BLaER1 treated with 17β-estradiol and CSF1 and Interleukin-3, amounts not matched to agents 10 nM and 100 nM (cell line): ENCODE results near the gene RFX8.
A peak's percentile ranks its signal among the peaks of the same experiment; 100 is the strongest.

Experiments used
- H3K27ac ChIP-seq, 11 experiments: shearing (Covaris generic); formaldehyde crosslinking; 2 replicates each; pipeline ENCODE4 v1.8.1; 2022
- H3K27me3 ChIP-seq, 11 experiments: shearing (Covaris generic); formaldehyde crosslinking; 2 replicates each; pipeline ENCODE4 v1.8.1; 2022
- H3K36me3 ChIP-seq, 11 experiments: shearing (Covaris generic); formaldehyde crosslinking; 2 replicates each; pipeline ENCODE4 v1.8.1; 2022
- H3K4me1 ChIP-seq, 10 experiments: shearing (Covaris generic); formaldehyde crosslinking; 2 replicates each; pipeline ENCODE4 v1.8.1; 2022
- H3K4me2 ChIP-seq, 11 experiments: shearing (Covaris generic); formaldehyde crosslinking; 2 replicates each; pipeline ENCODE4 v1.8.1; 2022
- H3K4me3 ChIP-seq, 10 experiments: shearing (Covaris generic); formaldehyde crosslinking; 2 replicates each; pipeline ENCODE4 v1.8.1; 2022
- H3K9ac ChIP-seq, 11 experiments: shearing (Covaris generic); formaldehyde crosslinking; 2 replicates each; pipeline ENCODE4 v1.8.1; 2022
- H3K9me3 ChIP-seq, 11 experiments: shearing (Covaris generic); formaldehyde crosslinking; replicated peaks in 1 of 11; 2 replicates each; pipeline ENCODE4 v1.8.1; 2022
- H4K20me1 ChIP-seq, 11 experiments: shearing (Covaris generic); formaldehyde crosslinking; 2 replicates each; pipeline ENCODE4 v1.8.1; 2022
- Cebpa-rat ChIP-seq, 11 experiments: shearing (Covaris generic); IDR thresholded peaks; 2 replicates each; pipeline ENCODE4 v1.8.1; 2022

Gene RFX8

DNA sequence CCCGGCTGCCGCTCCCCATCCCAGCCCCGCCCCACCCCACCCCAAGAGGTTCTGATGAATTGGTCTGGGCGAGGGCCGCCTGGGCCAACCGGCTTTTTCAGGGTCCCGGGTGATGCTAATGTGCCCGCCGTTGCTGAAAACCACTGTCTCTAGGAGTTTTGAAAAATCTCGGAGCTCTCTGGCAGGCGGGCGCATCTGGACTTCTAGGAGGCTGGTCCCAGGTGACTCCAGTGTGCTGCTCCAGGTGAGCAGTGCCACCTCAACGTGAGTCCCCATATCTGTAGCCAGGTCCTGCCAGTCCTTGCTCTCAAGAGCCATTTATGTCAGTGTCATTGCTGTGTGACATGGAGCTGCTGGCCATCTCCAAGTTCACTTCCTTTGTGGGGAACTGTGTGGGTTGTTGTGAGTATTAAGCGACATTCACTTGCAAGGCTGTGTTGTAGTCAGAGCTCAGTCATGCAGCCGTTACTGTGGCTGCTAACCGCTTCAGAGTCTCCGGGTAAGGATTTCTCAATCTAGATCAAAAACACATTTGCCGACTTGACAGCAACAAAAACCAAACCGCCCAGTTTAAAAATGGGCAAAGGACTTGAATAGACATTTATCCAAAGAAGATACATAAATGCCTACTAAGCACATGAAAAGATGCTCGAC, at the start of gene RFX8:
RFX8 (minus strand) TSS at position 382 of the 654 bp plus-strand sequence. CDS start 8,264 bp downstream, outside the sequence.
- peak within 1 kb of the TSS; percentile 61 to 90 (median 79) for H3K4me3 ChIP-seq
- peak within 1 kb of the TSS; percentile 75 to 99 (median 91) for H3K9ac ChIP-seq
- peak within 1 kb of the TSS; percentile 75 to 97 (median 91) for H3K4me2 ChIP-seq
- H4K20me1 ChIP-seq = peaks cover 0 to 10% (median 0%) of the 10 kb centered on the region in 11 experiments; a peak in 4 of 22 replicates
- peak in 9 of 11 experiments; percentile 66 to 96 (median 88); a peak in 17 of 22 replicates for TF ChIP-seq Cebpa-rat (IDR thresholded peaks at IDR 0.05)
- H3K36me3 ChIP-seq = peaks cover 0 to 15% (median 0%) of the 10 kb centered on the region in 11 experiments; a peak in 3 of 22 replicates
- H3K27me3 ChIP-seq = peaks cover 9 to 63% (median 22%) of the 10 kb centered on the region in 11 experiments; a peak in 21 of 22 replicates
- peak within 1 kb of the TSS in 10 of 11 experiments; percentile 73 to 99 (median 92); a peak in 21 of 22 replicates for H3K27ac ChIP-seq
- peaks cover 24 to 62% (median 51%) of the 10 kb centered on the region in 10 experiments for H3K4me1 ChIP-seq
- peaks cover 0 to 7% (median 0%) of the 10 kb centered on the region in 11 experiments; a peak in 6 of 22 replicates for H3K9me3 ChIP-seq

DNA sequence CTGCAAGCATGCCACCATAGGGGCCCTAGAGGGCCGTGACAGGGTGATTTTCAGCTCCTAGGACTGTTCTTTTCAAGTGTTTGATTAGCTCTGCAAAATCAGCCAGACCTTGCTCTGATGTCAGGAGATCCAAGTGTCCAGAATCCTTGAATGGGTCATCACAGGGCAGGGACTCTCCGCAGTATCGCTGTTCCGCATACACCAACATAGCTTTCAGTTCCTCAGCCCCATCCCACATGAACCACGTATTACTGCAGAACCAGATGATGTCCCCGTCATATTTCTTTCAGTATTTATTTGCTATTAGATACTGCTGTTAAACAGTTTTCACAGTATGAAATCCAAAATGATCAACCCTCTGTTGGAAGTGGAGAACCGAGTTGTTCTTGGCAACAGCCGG, 46.6 kb upstream of the RFX8 start:
- Histone ChIP-seq H3K27ac (peak overlapping the region in 4 of 11 experiments; percentile 20 to 68 (median 58); a peak in 4 of 22 replicates), H3K4me3 (no peak overlapping the region), H3K27me3 (no peaks in the 10 kb centered on the region), H3K9ac (no peak overlapping the region), H3K4me1 (peaks cover 44 to 78% (median 60%) of the 10 kb centered on the region in 10 experiments), H4K20me1 (peaks cover 0 to 5% (median 0%) of the 10 kb centered on the region in 11 experiments; a peak in 2 of 22 replicates), H3K4me2 (peak overlapping the region in 3 of 11 experiments; percentile 68 to 88 (median 81); a peak in 7 of 22 replicates), H3K36me3 (no peaks in the 10 kb centered on the region), H3K9me3 (peaks cover 4 to 40% (median 20%) of the 10 kb centered on the region in 11 experiments; a peak in 19 of 22 replicates)
- TF ChIP-seq Cebpa-rat (IDR thresholded peaks at IDR 0.05) = no peak

GRCh38 chr2:101520246-101520645, 45.3 kb upstream of the RFX8 start:
- Histone ChIP-seq H3K9ac (peak overlapping the region in 5 of 11 experiments; percentile 6 to 38 (median 34); a peak in 5 of 22 replicates), H4K20me1 (peaks cover 0 to 5% (median 0%) of the 10 kb centered on the region in 11 experiments; a peak in 2 of 22 replicates), H3K36me3 (no peaks in the 10 kb centered on the region), H3K27me3 (no peaks in the 10 kb centered on the region; a peak in 1 of 22 replicates), H3K4me3 (peak overlapping the region in 3 of 10 experiments; percentile 11 to 36 (median 16); a peak in 4 of 20 replicates), H3K4me1 (peaks cover 50 to 84% (median 66%) of the 10 kb centered on the region in 10 experiments), H3K27ac (peak overlapping the region in 8 of 11 experiments; percentile 24 to 68 (median 61); a peak in 15 of 22 replicates), H3K4me2 (peak overlapping the region; percentile 63 to 89 (median 81)), H3K9me3 (peaks cover 4 to 46% (median 23%) of the 10 kb centered on the region in 11 experiments; a peak in 19 of 22 replicates)
- no peak for TF ChIP-seq Cebpa-rat (IDR thresholded peaks at IDR 0.05)

GRCh38 chr2:101518578-101519492, 43.9 kb upstream of the RFX8 start:
- Histone ChIP-seq H3K4me1 (peaks cover 51 to 82% (median 63%) of the 10 kb centered on the region in 10 experiments), H3K27ac (peak overlapping the region in 8 of 11 experiments; percentile 23 to 68 (median 51); a peak in 9 of 22 replicates), H3K36me3 (no peaks in the 10 kb centered on the region), H3K4me2 (peak overlapping the region; percentile 63 to 89 (median 81)), H3K9ac (peak overlapping the region in 3 of 11 experiments; percentile 7 to 49 (median 22); a peak in 3 of 22 replicates), H3K9me3 (peaks cover 4 to 49% (median 22%) of the 10 kb centered on the region in 11 experiments; a peak in 19 of 22 replicates), H3K4me3 (no peak overlapping the region), H3K27me3 (no peaks in the 10 kb centered on the region; a peak in 1 of 22 replicates), H4K20me1 (peaks cover 0 to 5% (median 0%) of the 10 kb centered on the region in 11 experiments; a peak in 2 of 22 replicates)
- TF ChIP-seq Cebpa-rat (IDR thresholded peaks at IDR 0.05) = no peak

- Histone ChIP-seq H3K4me1 (peaks cover 51 to 80% (median 63%) of the 10 kb centered on the region in 10 experiments), H3K9ac (peak overlapping the region in 1 of 11 experiments; percentile 12; a peak in 1 of 22 replicates), H3K36me3 (no peaks in the 10 kb centered on the region), H4K20me1 (peaks cover 0 to 5% (median 0%) of the 10 kb centered on the region in 11 experiments; a peak in 2 of 22 replicates), H3K9me3 (peaks cover 2 to 39% (median 22%) of the 10 kb centered on the region in 11 experiments; a peak in 18 of 22 replicates), H3K27me3 (no peaks in the 10 kb centered on the region; a peak in 1 of 22 replicates), H3K27ac (peak overlapping the region in 6 of 11 experiments; percentile 25 to 70 (median 36); a peak in 6 of 22 replicates), H3K4me3 (peak overlapping the region in 2 of 10 experiments; percentile 19 to 28; a peak in 1 of 20 replicates), H3K4me2 (peak overlapping the region; percentile 63 to 89 (median 81))
- no peak for TF ChIP-seq Cebpa-rat (IDR thresholded peaks at IDR 0.05)
Measured at GRCh38 chr2:101517758-101518271, 42.9 kb upstream of the RFX8 start.

- H3K4me2 ChIP-seq = peak overlapping the region; percentile 63 to 89 (median 81); a peak in 21 of 22 replicates
- TF ChIP-seq Cebpa-rat (IDR thresholded peaks at IDR 0.05) = no peak
- 0 out of 20 replicates have a peak overlapping the region, but pooled peaks of 2 of the 10 experiments have one; percentile 19 to 28 for H3K4me3 ChIP-seq
- H4K20me1 ChIP-seq = peaks cover 0 to 5% (median 0%) of the 10 kb centered on the region in 11 experiments; a peak in 2 of 22 replicates
- H3K9me3 ChIP-seq = peaks cover 0 to 33% (median 19%) of the 10 kb centered on the region in 11 experiments; a peak in 17 of 22 replicates
- H3K9ac ChIP-seq = peak overlapping the region in 3 of 11 experiments; percentile 19 to 36 (median 27); a peak in 3 of 22 replicates
- peak overlapping the region in 7 of 11 experiments; percentile 16 to 70 (median 46); a peak in 10 of 22 replicates for H3K27ac ChIP-seq
- H3K36me3 ChIP-seq = no peaks in the 10 kb centered on the region
- H3K27me3 ChIP-seq = no peaks in the 10 kb centered on the region; a peak in 1 of 22 replicates
- peaks cover 51 to 73% (median 63%) of the 10 kb centered on the region in 10 experiments for H3K4me1 ChIP-seq
Measured at GRCh38 chr2:101516823-101517690, 42.1 kb upstream of the RFX8 start.

GRCh38 chr2:101516349-101516748, 41.4 kb upstream of the RFX8 start:
- peaks cover 0 to 5% (median 0%) of the 10 kb centered on the region in 11 experiments; a peak in 2 of 22 replicates for H4K20me1 ChIP-seq
- H3K9ac ChIP-seq = no peak overlapping the region
- TF ChIP-seq Cebpa-rat (IDR thresholded peaks at IDR 0.05) = no peak
- H3K27ac ChIP-seq = peak overlapping the region in 3 of 11 experiments; percentile 46 to 65 (median 47); a peak in 4 of 22 replicates
- H3K9me3 ChIP-seq = peaks cover 0 to 26% (median 12%) of the 10 kb centered on the region in 11 experiments; a peak in 16 of 22 replicates
- peak overlapping the region in 8 of 11 experiments; percentile 63 to 89 (median 82); a peak in 16 of 22 replicates for H3K4me2 ChIP-seq
- no peak overlapping the region for H3K4me3 ChIP-seq
- peaks cover 51 to 66% (median 61%) of the 10 kb centered on the region in 10 experiments for H3K4me1 ChIP-seq
- no peaks in the 10 kb centered on the region for H3K36me3 ChIP-seq
- H3K27me3 ChIP-seq = no peaks in the 10 kb centered on the region; a peak in 1 of 22 replicates
